Measurements from ENCODE around the gene TCHH.
"Not testable (repeated sequence)": the region's sequence is repeated elsewhere in the genome, so short reads cannot be mapped to it uniquely, and the experiment has no call there.

The TCHH gene, protein sequence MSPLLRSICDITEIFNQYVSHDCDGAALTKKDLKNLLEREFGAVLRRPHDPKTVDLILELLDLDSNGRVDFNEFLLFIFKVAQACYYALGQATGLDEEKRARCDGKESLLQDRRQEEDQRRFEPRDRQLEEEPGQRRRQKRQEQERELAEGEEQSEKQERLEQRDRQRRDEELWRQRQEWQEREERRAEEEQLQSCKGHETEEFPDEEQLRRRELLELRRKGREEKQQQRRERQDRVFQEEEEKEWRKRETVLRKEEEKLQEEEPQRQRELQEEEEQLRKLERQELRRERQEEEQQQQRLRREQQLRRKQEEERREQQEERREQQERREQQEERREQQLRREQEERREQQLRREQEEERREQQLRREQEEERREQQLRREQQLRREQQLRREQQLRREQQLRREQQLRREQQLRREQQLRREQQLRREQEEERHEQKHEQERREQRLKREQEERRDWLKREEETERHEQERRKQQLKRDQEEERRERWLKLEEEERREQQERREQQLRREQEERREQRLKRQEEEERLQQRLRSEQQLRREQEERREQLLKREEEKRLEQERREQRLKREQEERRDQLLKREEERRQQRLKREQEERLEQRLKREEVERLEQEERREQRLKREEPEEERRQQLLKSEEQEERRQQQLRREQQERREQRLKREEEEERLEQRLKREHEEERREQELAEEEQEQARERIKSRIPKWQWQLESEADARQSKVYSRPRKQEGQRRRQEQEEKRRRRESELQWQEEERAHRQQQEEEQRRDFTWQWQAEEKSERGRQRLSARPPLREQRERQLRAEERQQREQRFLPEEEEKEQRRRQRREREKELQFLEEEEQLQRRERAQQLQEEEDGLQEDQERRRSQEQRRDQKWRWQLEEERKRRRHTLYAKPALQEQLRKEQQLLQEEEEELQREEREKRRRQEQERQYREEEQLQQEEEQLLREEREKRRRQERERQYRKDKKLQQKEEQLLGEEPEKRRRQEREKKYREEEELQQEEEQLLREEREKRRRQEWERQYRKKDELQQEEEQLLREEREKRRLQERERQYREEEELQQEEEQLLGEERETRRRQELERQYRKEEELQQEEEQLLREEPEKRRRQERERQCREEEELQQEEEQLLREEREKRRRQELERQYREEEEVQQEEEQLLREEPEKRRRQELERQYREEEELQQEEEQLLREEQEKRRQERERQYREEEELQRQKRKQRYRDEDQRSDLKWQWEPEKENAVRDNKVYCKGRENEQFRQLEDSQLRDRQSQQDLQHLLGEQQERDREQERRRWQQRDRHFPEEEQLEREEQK (N-terminal part only)

DNA sequence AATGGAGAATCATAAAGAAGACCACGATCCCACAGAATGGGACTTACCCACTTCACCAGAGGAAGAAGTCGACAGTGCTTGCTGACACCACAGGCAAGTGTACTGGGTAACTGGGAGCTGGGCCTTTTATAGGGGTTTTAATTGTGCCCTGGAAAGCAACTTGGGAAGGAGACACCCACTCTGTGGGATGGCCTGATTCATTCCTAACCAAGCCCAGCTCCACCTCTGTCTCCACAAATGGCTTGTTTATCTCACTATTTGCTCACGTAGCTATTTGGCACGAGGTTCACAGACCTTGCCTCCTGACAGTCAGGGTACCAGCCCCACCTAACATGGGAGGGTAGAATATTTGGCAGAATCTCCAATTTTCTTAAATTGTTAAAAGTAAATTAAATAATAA lies at the start of gene TCHH:
Gene TCHH (minus strand): TSS at position 101 of the 400 bp plus-strand sequence. CDS start 1,364 bp downstream, outside the sequence.
- no peak for DNase-seq

DNA sequence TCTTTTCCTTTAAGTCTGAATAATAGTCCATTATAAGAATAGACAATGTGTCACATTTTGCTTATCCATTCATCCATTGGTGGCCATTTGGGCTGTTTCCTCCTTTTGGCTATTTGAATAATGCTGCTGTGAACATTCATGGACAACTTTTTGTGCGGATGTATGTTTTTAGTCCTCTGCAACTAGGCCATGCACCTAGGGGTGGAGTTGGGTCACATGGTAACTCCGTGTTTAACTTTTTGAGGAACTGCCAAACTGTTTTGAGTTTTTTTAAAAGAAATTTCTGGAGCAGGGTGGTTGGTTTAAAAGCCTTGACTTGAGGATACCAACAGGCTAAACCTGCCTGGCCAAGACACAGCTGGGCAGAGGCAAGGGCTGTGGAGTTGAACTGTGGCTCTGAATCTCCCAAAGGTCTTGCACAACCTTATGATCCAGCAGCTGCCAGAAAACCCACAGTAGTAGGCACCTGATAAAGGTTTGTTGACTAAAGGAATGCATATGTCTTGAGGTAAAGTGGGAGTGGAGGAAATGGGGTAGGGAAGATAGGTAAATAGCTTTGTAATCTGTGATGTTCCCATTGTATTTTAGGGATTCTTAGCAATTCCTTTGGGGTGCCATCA lies 49.4 kb upstream of the TCHH start:
- DNase-seq: no peak

DNA sequence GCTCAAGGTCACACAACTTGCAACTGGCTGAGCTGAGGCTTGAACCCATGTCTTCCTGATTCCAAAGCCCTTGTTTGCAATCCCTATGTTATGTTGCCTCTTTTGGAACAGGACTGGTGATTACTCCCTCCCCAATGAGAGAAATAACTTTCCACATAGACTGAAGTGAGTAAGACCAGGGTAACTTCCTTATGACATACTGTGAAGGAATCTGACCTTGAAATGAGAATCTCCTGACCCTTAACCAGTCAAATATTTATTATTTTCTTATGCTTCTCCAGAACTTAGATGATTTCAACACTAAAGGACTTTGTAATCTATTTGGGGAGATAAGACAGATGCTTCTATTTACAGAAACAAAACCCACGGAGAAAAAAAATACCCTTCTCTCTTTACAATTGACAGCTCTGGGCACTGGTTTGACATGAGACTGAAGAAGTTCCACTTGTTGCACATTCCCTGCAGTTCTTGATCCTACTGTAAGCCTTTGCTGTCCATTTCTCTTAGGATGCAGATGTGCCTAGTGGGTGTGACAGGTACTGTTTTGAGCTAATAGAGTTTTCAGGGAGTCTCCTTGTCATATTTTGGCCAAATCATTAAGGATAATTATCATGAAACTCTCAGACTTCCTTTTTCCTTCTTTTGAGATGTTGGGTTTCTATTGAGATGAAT lies 47.7 kb upstream of the TCHH start:
- DNase-seq: no peak

DNA sequence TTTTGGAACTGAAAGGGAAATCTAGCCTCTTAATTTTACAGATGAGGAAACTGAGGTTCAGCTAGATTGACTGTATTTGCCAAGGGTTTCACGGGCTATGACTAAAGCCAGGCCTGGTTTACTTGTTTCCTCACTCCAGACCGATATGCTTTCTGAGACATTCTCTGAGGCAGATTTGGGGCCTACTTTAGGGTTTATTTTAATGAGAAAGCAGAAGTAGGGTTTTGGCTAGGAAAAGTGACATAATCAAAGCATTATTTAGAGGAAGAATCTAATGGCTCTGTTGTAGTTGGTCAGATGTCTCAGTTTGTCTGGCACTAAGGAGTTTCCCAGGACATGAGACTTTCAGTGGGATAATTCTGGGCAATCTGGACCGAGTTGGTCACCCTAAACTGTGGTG lies 45.3 kb upstream of the TCHH start:
- peak in 1 of 2 experiments; percentile 8 for DNase-seq

DNA sequence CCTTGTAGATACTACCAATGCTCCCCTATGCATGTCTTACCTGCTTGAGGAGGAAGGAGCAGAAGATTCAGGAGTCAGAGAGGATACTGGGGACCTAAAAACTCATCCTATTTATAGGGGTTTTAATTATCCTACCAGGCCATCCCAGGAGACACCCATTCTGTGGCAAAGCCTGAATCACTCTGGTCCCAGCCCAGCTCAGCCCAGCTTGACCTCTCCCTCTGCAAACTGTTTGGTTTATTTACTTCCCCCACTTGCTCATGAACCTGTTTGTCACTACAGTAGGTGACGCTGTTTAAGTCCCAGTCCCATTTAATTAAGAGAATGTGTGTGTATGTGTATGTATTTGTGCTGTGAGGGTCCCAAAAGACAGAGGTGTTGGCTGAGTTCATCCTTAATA lies 43.9 kb upstream of the TCHH start, which contains the start of gene RPTN:
Gene RPTN (minus strand): TSS at position 85 of the 400 bp plus-strand sequence. CDS start 1,339 bp downstream, outside the sequence.
- DNase-seq: no peak

DNA sequence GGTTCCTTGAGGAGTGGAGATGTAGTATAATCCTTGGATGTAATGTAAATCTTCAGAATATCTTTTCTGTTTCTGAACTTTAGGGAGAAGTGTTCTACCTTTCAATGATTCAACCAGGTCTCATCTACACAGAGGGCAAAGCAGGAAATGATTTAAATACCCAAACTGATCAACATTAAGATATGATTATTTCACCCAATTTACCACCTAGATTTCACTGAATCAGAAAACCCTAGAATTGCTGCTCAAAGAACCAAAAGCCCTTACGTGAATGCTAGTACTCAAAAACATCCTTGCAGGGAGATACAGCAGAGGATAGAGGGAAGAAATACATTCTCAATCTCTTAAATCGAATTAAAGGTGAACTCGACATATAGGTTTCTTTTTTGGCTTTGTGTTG lies 38.8 kb upstream of the TCHH start:
- no peak for DNase-seq

DNA sequence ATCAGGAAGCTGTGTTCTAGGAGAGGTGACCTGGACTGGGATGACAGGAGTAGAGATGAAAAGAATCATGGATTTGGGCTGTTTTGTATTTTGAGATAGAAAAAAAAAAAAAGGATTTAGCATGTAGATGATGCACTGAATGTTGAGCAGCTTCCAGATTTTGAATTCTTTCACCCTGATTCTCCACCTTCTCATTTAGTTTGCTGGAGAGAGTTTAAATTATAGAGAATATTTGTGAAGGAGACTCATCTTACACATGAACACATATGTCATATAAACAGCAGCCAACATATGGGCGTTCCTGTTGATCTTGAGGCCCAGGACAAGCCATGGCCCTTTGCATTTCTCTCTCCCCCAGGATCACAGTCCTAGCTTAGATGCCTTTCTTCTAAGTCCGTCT lies 36.4 kb upstream of the TCHH start:
- no peak for DNase-seq

DNA sequence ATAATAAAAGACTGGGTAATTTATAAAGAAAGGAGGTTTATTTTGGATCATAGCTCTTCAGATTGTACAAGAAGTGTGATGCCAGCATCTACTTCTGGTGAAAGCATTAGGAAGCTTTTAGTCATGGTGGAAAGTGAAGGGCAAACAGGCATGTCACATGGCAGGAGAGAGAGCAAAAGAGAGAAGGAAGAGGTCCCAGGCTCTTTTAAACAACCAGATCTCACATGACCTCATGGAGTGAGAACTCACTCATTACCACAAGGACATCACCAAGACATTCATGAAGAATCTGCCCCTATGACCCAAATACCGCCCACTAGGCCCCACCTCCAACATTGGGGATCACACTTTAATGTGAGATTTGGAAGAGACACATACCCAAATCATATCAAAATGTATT lies 33.7 kb upstream of the TCHH start:
- no peak for DNase-seq

DNA sequence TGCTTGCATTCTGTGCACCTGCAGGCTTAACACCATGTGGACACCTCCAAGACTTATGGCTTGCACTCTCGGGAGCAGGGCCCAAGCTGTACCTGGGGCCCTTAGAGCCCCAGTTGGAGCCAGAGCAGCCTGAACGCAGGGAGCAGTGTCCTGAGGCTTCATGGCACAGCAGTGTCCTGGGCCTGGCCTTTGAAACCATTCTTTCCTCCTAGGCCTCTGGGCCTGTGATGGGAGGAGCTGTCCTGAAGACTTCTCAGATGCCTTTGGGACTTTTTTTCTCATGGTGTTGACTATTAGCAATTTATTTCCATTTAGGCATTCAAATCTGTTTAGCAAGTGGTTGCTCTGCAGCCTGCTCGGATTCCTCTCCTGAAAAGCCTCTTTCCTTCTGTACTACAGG lies 32.8 kb upstream of the TCHH start:
- DNase-seq: no peak

DNA sequence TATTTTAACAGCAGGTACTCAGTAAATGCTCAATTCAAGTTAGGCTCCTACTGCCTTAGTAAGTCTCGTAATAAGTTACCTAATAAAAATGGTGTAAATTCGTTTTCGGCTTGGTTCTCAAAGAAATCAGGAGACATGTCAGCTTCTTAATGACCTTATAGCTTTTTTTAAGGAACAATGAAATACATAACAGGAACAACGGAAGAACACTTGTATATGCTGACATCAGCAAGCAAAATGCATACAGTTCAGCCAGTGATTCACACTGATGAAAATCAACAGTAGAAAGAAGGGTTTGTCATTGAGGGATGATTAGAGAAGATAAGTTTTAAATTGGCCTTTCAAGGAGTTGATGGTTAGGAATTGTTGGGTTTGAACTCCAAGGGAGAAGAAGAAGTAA lies 30.5 kb upstream of the TCHH start:
- DNase-seq: no peak

DNA sequence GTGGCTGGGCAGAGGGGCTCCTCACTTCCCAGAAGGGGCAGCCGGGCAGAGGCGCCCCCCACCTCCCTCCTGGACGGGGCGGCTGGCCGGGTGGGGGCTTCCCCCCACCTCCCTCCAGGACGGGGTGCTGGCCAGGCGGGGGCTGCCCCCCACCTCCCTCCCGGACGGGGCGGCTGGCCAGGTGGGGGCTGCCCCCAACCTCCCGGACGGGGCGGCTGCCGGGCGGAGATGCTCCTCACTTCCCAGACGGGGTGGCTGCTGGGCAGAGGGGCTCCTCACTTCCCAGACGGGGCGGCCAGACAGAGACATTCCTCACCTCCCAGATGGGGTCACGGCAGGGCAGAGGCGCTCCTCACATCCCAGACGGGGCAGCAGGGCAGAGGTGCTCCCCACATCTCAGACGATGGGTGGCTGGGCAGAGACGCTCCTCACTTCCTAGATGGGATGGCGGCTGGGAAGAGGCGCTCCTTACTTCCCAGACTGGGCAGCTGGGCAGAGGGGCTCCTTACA lies 29.5 kb upstream of the TCHH start:
- not testable (repeated sequence) for DNase-seq

DNA sequence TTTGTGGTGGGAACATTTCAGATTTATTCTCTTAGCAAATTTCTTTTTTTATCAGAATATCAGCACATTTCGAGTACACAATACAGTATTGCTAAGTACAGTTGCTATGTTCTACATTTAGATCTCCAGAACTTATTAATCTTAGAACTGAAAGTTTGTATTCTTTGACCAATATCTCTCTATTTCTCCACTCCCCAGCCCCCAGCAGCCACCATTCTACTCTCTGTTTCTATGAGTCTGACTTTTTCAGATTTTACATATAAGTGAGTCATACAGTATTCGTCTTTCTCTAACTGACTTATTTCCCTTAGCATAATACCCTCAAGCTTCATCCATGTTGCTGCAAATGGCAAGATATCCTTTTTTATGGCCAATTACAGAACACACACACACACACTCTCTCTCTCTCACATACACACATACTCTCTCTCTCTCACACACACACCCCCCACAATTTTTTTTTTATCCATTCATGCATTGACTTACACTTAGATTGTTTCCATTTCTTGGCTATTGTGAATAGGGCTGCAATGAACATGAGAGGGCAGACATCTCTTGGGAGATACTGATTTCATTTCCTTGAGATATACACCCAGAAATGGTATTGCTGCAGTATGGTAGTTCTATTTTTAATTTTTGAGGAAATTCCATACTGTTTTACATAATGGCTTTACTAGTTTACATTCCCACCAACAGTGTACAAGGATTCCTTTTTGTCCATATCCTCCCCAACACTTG lies 28.1 kb upstream of the TCHH start:
- no peak for DNase-seq

DNA sequence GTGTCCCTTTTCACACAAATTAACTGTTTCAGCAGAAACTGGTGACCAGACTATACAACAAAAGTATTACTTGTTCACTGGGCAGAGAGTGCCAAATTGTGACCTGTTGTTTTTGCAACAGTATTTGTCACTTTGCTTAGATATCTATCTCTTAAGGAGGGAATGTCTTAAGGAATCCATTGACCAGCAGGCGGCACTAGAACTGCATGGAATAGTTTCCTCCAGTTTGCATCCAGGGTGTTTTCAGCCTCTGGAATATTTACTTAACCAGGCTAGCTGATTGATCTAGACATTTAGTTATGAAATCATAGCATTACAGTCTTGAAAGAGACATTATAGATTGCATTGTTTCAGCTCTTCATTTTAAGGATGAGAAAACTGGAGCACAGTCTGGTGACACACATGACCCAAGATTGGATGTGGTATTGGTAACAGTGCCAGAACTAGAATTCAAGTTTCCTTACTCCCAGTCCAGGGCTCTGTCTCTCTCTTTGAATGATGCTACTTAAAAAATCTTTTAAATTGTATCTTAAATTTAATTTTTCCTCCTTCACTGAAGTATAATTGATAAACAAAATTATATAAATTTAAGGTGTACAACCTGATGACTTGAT lies 26.8 kb upstream of the TCHH start:
- DNase-seq: peak; percentile 16 to 31

DNA sequence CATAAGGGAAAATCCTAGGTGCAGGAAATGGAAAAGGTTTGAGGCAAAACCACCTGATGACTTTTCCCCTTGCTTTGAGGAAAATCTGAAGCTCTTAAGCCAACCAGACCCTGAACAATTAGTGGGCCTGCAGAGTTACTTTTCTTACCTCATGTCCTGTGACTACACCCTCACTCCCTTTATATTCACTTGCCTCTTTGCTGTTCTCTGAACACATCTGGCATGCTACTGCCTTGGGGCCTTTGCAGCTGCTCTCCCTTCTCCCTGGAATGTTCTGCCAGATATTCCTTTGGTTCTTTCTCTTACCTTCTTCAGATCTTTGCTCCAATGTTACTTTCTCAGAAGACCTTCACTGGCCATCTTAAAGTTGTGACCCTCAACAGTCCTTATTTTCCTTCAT lies 22.0 kb upstream of the TCHH start:
- DNase-seq: no peak

DNA sequence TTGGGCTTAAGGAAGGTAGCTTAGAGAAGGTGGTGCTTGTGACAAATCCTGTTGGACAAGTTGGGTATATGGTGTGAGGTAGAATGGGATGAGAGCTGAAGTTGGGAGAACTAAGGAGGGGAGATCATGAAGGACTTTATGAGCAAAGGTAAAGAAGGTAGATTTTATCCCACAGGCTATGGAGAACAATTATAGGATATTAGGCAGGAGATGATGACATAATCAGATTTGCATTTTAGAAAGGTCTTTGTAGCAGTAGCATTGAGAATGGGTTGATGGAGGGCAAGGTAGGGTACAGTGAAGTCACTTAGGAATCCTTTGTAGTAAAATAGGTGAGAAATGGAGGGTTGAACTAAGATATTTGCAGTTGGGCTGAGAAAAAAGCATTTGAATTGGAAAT lies 14.9 kb upstream of the TCHH start:
- DNase-seq: no peak

DNA sequence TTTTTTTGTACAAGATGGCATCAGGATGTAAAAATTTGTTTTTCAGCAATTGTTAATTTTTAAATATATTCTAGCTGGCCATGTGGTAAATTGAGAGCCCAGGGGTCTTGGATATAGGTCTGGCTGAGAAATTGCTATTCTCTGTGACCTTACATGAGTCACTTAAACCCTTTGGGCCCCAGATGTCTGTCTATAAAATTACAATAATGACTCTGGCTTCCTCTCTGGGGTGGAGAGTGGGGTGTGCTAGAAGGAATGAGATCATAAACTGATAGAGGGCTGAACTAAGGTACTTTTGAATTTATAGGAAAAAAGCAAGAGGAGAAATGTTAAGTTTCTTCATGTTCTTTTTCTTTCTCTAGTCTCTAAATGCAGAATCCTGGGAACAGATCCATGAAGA lies 12.4 kb upstream of the TCHH start:
- DNase-seq: no peak

DNA sequence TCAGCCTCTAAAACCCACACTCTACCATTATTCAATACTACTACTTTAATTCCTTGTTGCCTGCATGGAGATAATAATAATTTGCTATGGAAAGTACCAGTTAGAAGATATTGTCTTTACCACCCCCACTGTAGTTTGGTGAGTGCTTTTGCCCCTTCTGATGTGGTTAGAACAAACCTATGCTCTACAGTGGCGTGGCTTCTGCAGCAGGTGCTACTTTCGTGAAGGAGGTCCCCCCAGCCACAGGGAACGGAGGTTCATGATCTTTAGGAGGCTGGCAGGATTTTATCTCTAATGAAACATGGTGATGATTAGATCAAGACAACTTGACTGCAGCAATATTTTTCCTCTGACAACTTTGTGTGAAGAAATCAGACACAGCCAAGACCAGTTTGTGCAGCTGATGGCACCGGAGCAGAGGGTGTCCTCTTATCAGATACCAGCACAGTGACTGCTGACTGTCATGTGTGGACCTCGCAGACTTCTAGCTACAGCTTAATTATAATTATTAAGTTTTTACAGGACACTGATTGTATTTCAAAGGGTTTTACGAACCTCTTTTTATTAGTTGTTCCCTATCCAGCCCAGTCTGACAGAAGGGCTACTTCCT lies 10.7 kb upstream of the TCHH start:
- DNase-seq: no peak

DNA sequence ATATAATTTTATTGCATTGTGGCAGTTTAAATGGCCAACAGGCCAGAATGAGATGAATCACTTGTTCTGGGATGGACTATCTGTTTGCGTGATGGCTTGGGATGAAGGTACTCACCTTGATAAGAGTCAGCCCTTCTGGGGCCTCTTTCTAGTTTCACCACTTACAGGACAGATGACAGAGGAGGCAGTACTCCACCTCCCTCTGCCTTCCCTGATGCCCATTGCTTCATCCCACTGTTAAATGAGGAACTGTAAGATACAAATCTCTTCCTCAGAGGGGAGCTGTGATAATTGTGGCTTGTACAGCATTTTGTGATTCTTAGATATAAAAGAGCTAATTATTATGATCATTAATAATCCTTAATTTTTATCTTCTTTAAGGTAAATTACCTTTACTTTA lies 3.7 kb upstream of the TCHH start:
- no peak for DNase-seq

DNA sequence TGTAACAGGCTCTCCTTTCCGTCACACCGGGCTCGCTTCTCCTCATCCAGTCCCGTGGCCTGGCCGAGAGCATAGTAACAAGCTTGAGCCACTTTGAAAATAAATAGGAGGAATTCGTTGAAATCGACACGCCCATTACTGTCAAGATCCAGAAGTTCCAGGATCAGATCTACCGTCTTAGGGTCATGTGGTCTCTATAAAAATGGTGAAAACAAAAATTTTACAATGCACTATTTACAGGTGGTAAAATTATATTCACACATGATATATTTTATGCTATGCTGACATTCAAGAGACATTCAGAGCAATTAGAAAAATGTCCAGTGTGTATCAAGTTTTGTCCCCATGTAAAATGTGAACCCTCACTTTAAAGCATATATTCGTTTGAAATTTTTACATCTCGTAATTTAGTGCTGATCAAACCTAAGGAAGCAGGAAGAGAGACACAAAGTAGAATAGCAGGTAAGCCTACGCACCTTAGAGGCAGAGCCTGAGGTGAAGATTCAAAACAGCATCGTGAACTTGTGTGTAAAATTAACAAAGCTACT lies 2.3 kb downstream of the TCHH start:
- DNase-seq: no peak
